HEK293 (cell line): ENCODE results near the gene SCRN1.

Experiments
- CTCF ChIA-PET: fragments of 350-600 bp; formaldehyde crosslinking; extraction: SDS; loops from one replicate; lab custom pipeline; 2021; ENCODE audit warnings: antibody characterized with exemption; lab: Yijun Ruan, JAX
- POLR2A ChIA-PET: fragments of 300-600 bp; formaldehyde crosslinking; extraction: SDS; loops from one replicate; lab custom pipeline; 2020; ENCODE audit warnings: antibody characterized with exemption, inconsistent platforms; lab: Yijun Ruan, JAX
- H3K27ac ChIP-seq: fragments of 200-500 bp; sonication (Bioruptor generic); 2 replicates; pipeline ENCODE4 v1.5.1; 2014; ENCODE audit warnings: low read depth, low read length, control low read depth, inconsistent platforms; ENCODE audit errors: extremely low read depth
- H3K36me3 ChIP-seq, 2 experiments: fragments of 200-500 bp in 1 of 2; sonication (Bioruptor generic) in 1 of 2; 1 replicate in 1 of 2; 2 replicates in 1 of 2; pipeline ENCODE4 v1.5.1; 2014 to 2017; ENCODE audit warnings: inconsistent platforms in 2 of 2, low read length in 2 of 2; ENCODE audit not compliant: control insufficient read depth in 2 of 2, insufficient read depth in 1 of 2
- H3K4me1 ChIP-seq: fragments of 200-500 bp; sonication (Bioruptor generic); 2 replicates; pipeline ENCODE4 v1.5.1; 2014; ENCODE audit warnings: mild to moderate bottlenecking, low read length, inconsistent platforms; ENCODE audit not compliant: control insufficient read depth, insufficient read depth
- H3K4me3 ChIP-seq: 2 replicates; pipeline ENCODE4 v1.5.1; 2011; ENCODE audit warnings: low read depth, mild to moderate bottlenecking, control low read depth, low read length, moderate library complexity
- H3K9me3 ChIP-seq: fragments of 200-500 bp; sonication (Bioruptor generic); 2 replicates; pipeline ENCODE4 v1.5.1; 2014; ENCODE audit warnings: low read depth, low read length, inconsistent platforms; ENCODE audit not compliant: control insufficient read depth, insufficient read depth
- BCL11A ChIP-seq: fragments of 450-650 bp; formaldehyde crosslinking; IDR thresholded peaks from 2 replicates; pipeline ENCODE4 v1.5.1; 2016; ENCODE audit warnings: low read depth, missing biosample characterization, missing genetic modification characterization
- GFI1B ChIP-seq: fragments of 450-650 bp; formaldehyde crosslinking; IDR thresholded peaks from 2 replicates; pipeline ENCODE4 v1.5.1; 2016; ENCODE audit warnings: missing biosample characterization, missing genetic modification characterization
- GLIS1 ChIP-seq: fragments of 450-650 bp; formaldehyde crosslinking; IDR thresholded peaks from 2 replicates; pipeline ENCODE4 v1.5.1; 2016; ENCODE audit warnings: missing biosample characterization, missing genetic modification characterization
- MEIS1 ChIP-seq: sonication (generic); formaldehyde crosslinking; IDR thresholded peaks from 2 replicates; pipeline ENCODE4 v1.8.1; 2022; ENCODE audit warnings: missing genetic modification reagents, mild to moderate bottlenecking, borderline replicate concordance
- OSR2 ChIP-seq: fragments of 450-650 bp; formaldehyde crosslinking; IDR thresholded peaks from 2 replicates; pipeline ENCODE4 v1.5.1; 2016; ENCODE audit warnings: missing biosample characterization, missing genetic modification characterization
- OVOL3 ChIP-seq: fragments of 450-650 bp; formaldehyde crosslinking; IDR thresholded peaks from 2 replicates; pipeline ENCODE4 v1.5.1; 2016; ENCODE audit warnings: missing biosample characterization, missing genetic modification characterization
- TRIM28 ChIP-seq: IDR thresholded peaks from 2 replicates; pipeline ENCODE4 v1.6.1; 2011; ENCODE audit warnings: low read length, control low read depth, borderline replicate concordance
- ZBTB8A ChIP-seq: fragments of 450-650 bp; formaldehyde crosslinking; IDR thresholded peaks from 2 replicates; pipeline ENCODE4 v1.5.1; 2016; ENCODE audit warnings: missing biosample characterization, missing genetic modification characterization
- ZNF211 ChIP-seq: fragments of 450-650 bp; formaldehyde crosslinking; IDR thresholded peaks from 2 replicates; pipeline ENCODE4 v1.5.1; 2016; ENCODE audit warnings: low read depth, missing biosample characterization, missing genetic modification characterization
- ZNF221 ChIP-seq: fragments of 450-650 bp; formaldehyde crosslinking; IDR thresholded peaks from 2 replicates; pipeline ENCODE4 v1.5.1; 2017; ENCODE audit warnings: missing biosample characterization, missing genetic modification characterization, borderline replicate concordance
- ZNF324 ChIP-seq: fragments of 450-650 bp; formaldehyde crosslinking; IDR thresholded peaks from 2 replicates; pipeline ENCODE4 v1.5.1; 2016; ENCODE audit warnings: missing biosample characterization, missing genetic modification characterization
- ZNF501 ChIP-seq: fragments of 450-650 bp; formaldehyde crosslinking; IDR thresholded peaks from 2 replicates; pipeline ENCODE4 v1.5.1; 2016; ENCODE audit warnings: missing biosample characterization, missing genetic modification characterization
- ZNF549 ChIP-seq: fragments of 450-650 bp; IDR thresholded peaks from 2 replicates; pipeline ENCODE4 v1.5.1; 2018; ENCODE audit warnings: missing biosample characterization, missing genetic modification characterization, mild to moderate bottlenecking, inconsistent platforms, moderate library complexity
- ZNF654 ChIP-seq: fragments of 450-650 bp; formaldehyde crosslinking; IDR thresholded peaks from 2 replicates; pipeline ENCODE4 v1.5.1; 2016; ENCODE audit warnings: low read depth, missing biosample characterization, missing genetic modification characterization
- TF ChIP-seq, protein P1 (sequence below): fragments of 450-650 bp; formaldehyde crosslinking; IDR thresholded peaks from 2 replicates; pipeline ENCODE4 v1.5.1; 2016; ENCODE audit warnings: missing biosample characterization, missing genetic modification characterization, borderline replicate concordance
- TF ChIP-seq, protein P2 (sequence below): sonication (generic); formaldehyde crosslinking; IDR thresholded peaks from 2 replicates; pipeline ENCODE4 v1.8.1; 2022; ENCODE audit warnings: mild to moderate bottlenecking, moderate library complexity, missing genetic modification reagents

SCRN1 gene

DNA sequence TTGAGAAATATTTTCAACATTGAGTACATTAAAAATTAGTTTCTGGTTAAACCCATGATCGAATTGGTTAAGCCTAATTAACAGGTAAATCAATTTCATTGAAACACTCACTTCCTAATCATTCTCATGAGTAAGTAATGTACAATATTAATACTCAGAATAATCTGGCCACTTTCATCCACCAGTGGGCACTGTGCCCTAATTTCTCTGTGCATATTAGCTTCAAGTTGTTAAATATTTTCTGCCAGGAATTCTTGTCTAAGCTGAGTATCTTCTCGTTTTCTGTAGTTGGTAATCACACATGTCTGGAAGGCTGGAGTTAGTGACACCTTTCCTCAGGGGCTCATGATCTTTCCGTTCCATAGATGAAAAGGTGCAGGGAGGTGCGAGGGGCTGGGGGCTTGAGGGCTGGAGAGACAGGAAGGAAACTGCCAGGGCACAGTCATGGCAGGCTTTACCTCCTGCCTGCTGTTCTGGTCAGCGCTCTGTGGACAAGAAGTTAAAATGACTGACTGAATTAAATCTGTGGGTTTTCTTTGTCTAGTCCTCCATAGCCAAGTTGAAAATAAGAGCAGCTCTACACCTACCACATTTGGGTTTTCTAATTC is 111.4 kb downstream of the SCRN1 start:
- CTCF ChIA-PET: interaction anchor here (0.6 to 3.2 kb wide), 11 partner anchors 29 to 955 kb away, joined by 3 to 31 read pairs (median 3); no protein-coding TSS in a partner anchor
- Histone ChIP-seq H3K9me3 (no peaks in the 10 kb centered on the region), H3K36me3 (no peaks in the 10 kb centered on the region), H3K4me1 (no peaks in the 10 kb centered on the region), H3K4me3 (no peak overlapping the region), H3K27ac (no peak overlapping the region)
- POLR2A ChIA-PET: no interaction called here
- peak; percentile 32 for TF ChIP-seq ZNF654 (tag by site-specific recombination)
- TF ChIP-seq GFI1B (tag by site-specific recombination): no peak

DNA sequence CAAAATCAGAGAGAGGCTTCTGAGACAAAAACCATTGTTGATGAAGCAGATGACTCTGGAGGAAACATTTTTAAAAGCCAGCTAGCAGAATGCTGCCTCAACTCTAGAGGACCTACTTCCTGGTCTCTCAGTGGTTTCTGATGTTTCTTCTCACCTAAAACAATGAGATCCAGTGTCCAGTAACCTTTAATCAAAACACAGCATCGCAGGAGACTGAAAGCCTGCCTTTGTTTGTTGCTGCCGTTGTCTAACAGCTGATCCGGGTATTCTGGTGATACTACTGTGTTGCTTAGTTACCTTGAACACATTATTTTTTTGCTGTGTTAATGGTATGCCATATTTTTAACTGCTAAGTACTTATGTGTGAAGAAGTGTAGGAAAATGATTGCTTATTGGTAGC is 112.4 kb downstream of the SCRN1 start:
- Histone ChIP-seq H3K27ac (no peak overlapping the region), H3K4me1 (no peaks in the 10 kb centered on the region), H3K9me3 (no peaks in the 10 kb centered on the region), H3K4me3 (no peak overlapping the region), H3K36me3 (no peaks in the 10 kb centered on the region)
- ChIA-PET CTCF (interaction anchor here (0.5 to 3.2 kb wide), 6 partner anchors 35 to 976 kb away, joined by 3 to 31 read pairs (median 3); no protein-coding TSS in a partner anchor), POLR2A (no interaction called here)
- TF ChIP-seq OSR2 (tag by site-specific recombination) (no peak), TRIM28 (no peak), BCL11A (tag by site-specific recombination) (no peak), ZBTB8A (tag by site-specific recombination) (no peak), ZNF211 (tag by site-specific recombination) (no peak), ZNF501 (tag by site-specific recombination) (no peak), GFI1B (tag by site-specific recombination) (no peak), ZNF324 (tag by site-specific recombination) (no peak), OVOL3 (tag by site-specific recombination) (no peak), ZNF549 (tag by site-specific recombination) (no peak), GLIS1 (tag by site-specific recombination) (no peak)
- TF ChIP-seq, protein P1, sequence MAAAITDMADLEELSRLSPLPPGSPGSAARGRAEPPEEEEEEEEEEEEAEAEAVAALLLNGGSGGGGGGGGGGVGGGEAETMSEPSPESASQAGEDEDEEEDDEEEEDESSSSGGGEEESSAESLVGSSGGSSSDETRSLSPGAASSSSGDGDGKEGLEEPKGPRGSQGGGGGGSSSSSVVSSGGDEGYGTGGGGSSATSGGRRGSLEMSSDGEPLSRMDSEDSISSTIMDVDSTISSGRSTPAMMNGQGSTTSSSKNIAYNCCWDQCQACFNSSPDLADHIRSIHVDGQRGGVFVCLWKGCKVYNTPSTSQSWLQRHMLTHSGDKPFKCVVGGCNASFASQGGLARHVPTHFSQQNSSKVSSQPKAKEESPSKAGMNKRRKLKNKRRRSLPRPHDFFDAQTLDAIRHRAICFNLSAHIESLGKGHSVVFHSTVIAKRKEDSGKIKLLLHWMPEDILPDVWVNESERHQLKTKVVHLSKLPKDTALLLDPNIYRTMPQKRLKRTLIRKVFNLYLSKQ (tag by site-specific recombination): no peak
- TF ChIP-seq, protein P2, sequence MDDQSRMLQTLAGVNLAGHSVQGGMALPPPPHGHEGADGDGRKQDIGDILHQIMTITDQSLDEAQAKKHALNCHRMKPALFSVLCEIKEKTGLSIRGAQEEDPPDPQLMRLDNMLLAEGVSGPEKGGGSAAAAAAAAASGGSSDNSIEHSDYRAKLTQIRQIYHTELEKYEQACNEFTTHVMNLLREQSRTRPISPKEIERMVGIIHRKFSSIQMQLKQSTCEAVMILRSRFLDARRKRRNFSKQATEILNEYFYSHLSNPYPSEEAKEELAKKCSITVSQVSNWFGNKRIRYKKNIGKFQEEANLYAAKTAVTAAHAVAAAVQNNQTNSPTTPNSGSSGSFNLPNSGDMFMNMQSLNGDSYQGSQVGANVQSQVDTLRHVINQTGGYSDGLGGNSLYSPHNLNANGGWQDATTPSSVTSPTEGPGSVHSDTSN (CRISPR knock-in tag): no peak

DNA sequence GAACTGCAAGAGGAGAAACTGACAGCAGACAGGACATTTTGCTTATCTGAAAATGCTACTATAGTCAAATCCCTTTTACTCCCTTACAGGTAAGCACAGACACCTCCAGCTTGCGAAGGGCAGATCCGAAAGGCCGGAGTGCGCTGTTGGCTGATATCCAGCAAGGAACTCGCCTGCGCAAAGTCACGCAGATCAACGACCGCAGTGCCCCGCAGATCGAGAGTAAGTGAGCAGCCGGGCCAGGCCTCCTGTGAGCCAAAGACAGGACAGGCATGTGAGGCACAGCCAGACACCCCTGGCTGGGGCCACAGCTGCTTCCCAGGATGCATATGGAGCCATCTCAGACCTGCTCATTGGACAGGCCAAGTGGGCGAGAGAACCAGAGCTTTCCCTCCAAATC is 113.9 kb downstream of the SCRN1 start:
- ChIA-PET CTCF (interaction anchor here (0.6 to 1.6 kb wide), 2 partner anchors 46 to 205 kb away, joined by 3 to 4 read pairs; no protein-coding TSS in a partner anchor), POLR2A (no interaction called here)
- no peaks in the 10 kb centered on the region for H3K9me3 ChIP-seq
- no peak overlapping the region for H3K27ac ChIP-seq
- H3K4me3 ChIP-seq: no peak overlapping the region
- no peaks in the 10 kb centered on the region for H3K4me1 ChIP-seq
- H3K36me3 ChIP-seq: no peaks in the 10 kb centered on the region
- no peak for TF ChIP-seq ZNF221 (tag by site-specific recombination)
- TF ChIP-seq MEIS1 (CRISPR knock-in tag): no peak
